ENCODE data around the gene PTGIR. TPM values are rescaled to one million over a fixed set of nuclear protein-coding genes. Genes with fewer than 3 reads are reported as not detected.

Gene PTGIR
- total RNA-seq, 1 donor from 2014 or later: 0.27 TPM

GRCh38 chr19:46598372-46598917 is 26.4 kb downstream of the PTGIR start:
- Mint-ChIP-seq H3K27ac (ENCODE audit: unreplicated experiment) (no peak overlapping the region), H3K4me3 (ENCODE audit: unreplicated experiment) (no peak overlapping the region), H3K36me3 (ENCODE audit: unreplicated experiment) (peaks cover 18% of the 10 kb centered on the region), H3K9me3 (ENCODE audit: unreplicated experiment) (peaks cover 25% of the 10 kb centered on the region), H3K4me1 (ENCODE audit: low read depth, unreplicated experiment) (peaks cover 6% of the 10 kb centered on the region), H3K27me3 (ENCODE audit: unreplicated experiment) (peaks cover 16% of the 10 kb centered on the region)
- TF ChIP-seq CTCF (IDR thresholded peaks at IDR 0.05; ENCODE audit: partially characterized antibody, unreplicated experiment): no peak
- no peak for DNase-seq

GRCh38 chr19:46596008-46596407 is 28.9 kb downstream of the PTGIR start:
- H3K9me3 Mint-ChIP-seq (ENCODE audit: unreplicated experiment): peaks cover 22% of the 10 kb centered on the region
- peaks cover 18% of the 10 kb centered on the region for H3K36me3 Mint-ChIP-seq (ENCODE audit: unreplicated experiment)
- no peaks in the 10 kb centered on the region for H3K4me1 Mint-ChIP-seq (ENCODE audit: low read depth, unreplicated experiment)
- H3K27me3 Mint-ChIP-seq (ENCODE audit: unreplicated experiment): peaks cover 11% of the 10 kb centered on the region
- no peak overlapping the region for H3K4me3 Mint-ChIP-seq (ENCODE audit: unreplicated experiment)
- no peak for DNase-seq
- no peak overlapping the region for H3K27ac Mint-ChIP-seq (ENCODE audit: unreplicated experiment)
- TF ChIP-seq CTCF (IDR thresholded peaks at IDR 0.05; ENCODE audit: partially characterized antibody, unreplicated experiment): no peak

GRCh38 chr19:46591870-46592269 is 33.0 kb downstream of the PTGIR start:
- Mint-ChIP-seq H3K36me3 (ENCODE audit: unreplicated experiment) (no peaks in the 10 kb centered on the region), H3K27me3 (ENCODE audit: unreplicated experiment) (no peaks in the 10 kb centered on the region), H3K4me1 (ENCODE audit: low read depth, unreplicated experiment) (no peaks in the 10 kb centered on the region), H3K27ac (ENCODE audit: unreplicated experiment) (no peak overlapping the region), H3K9me3 (ENCODE audit: unreplicated experiment) (peaks cover 4% of the 10 kb centered on the region), H3K4me3 (ENCODE audit: unreplicated experiment) (no peak overlapping the region)
- TF ChIP-seq CTCF (IDR thresholded peaks at IDR 0.05; ENCODE audit: partially characterized antibody, unreplicated experiment): no peak
- no peak for DNase-seq

GRCh38 chr19:46591254-46591653 is 33.6 kb downstream of the PTGIR start:
- DNase-seq: no peak
- Mint-ChIP-seq H3K9me3 (ENCODE audit: unreplicated experiment) (peaks cover 5% of the 10 kb centered on the region), H3K4me1 (ENCODE audit: low read depth, unreplicated experiment) (no peaks in the 10 kb centered on the region), H3K27me3 (ENCODE audit: unreplicated experiment) (no peaks in the 10 kb centered on the region), H3K36me3 (ENCODE audit: unreplicated experiment) (no peaks in the 10 kb centered on the region), H3K27ac (ENCODE audit: unreplicated experiment) (no peak overlapping the region), H3K4me3 (ENCODE audit: unreplicated experiment) (no peak overlapping the region)
- no peak for TF ChIP-seq CTCF (IDR thresholded peaks at IDR 0.05; ENCODE audit: partially characterized antibody, unreplicated experiment)

DNA sequence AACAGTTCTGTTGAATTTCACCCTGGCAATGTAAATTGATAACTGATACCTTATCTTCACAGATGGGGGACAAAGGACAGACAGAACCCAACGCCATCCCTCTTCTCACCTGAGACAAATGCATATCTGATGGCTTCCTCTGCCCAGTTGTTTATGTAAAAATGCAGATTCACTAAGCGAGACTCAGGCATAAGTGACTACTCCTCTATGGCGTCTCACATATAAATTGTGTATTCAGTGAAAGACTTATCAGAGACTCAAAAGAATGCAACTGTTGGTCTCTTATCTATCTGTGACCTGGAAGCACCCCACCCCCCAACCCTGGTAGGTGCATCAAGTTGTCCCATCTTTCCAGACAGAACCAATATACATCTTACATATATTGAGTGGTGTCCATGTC is 37.0 kb downstream of the PTGIR start:
- H3K4me1 Mint-ChIP-seq (ENCODE audit: low read depth, unreplicated experiment): no peaks in the 10 kb centered on the region
- no peak overlapping the region for H3K4me3 Mint-ChIP-seq (ENCODE audit: unreplicated experiment)
- no peak for TF ChIP-seq CTCF (IDR thresholded peaks at IDR 0.05; ENCODE audit: partially characterized antibody, unreplicated experiment)
- H3K36me3 Mint-ChIP-seq (ENCODE audit: unreplicated experiment): no peaks in the 10 kb centered on the region
- H3K9me3 Mint-ChIP-seq (ENCODE audit: unreplicated experiment): peaks cover 4% of the 10 kb centered on the region
- no peak for DNase-seq
- H3K27me3 Mint-ChIP-seq (ENCODE audit: unreplicated experiment): peaks cover 2% of the 10 kb centered on the region
- H3K27ac Mint-ChIP-seq (ENCODE audit: unreplicated experiment): no peak overlapping the region

All from glutamatergic neuron (in vitro differentiated cells).